ENCODE measurements around the gene PPIE.
A peak's percentile ranks its signal among the peaks of the same experiment; 100 is the strongest.

PPIE gene

GRCh38 chr1:39696448-39696847 is 42.2 kb upstream of the PPIE start:
- Histone ChIP-seq H3K4me3 (ENCODE audit: low read length) (no peak overlapping the region), H3K79me2 (ENCODE audit: low read length) (no peaks in the 10 kb centered on the region), H3K27me3 (replicated peaks; ENCODE audit: insufficient read depth, low read length) (no peaks in the 10 kb centered on the region), H3K4me2 (ENCODE audit: low read depth, low read length) (no peak overlapping the region), H3K9ac (ENCODE audit: low read length) (no peak overlapping the region), H3K9me3 (replicated peaks; ENCODE audit: insufficient read depth, low read length) (no peaks in the 10 kb centered on the region), H3K36me3 (replicated peaks; ENCODE audit: insufficient read depth, low read length) (no peaks in the 10 kb centered on the region), H3K27ac (ENCODE audit: low read length) (no peak overlapping the region), H2AFZ (ENCODE audit: low read length) (no peak overlapping the region), H3K9me2 (replicated peaks; ENCODE audit: insufficient read depth, low read length) (no peaks in the 10 kb centered on the region), H3F3A (ENCODE audit: insufficient read depth, low read length) (no peaks in the 10 kb centered on the region), H4K20me1 (ENCODE audit: insufficient read depth, low read length) (no peaks in the 10 kb centered on the region), H3K4me1 (ENCODE audit: low read length) (peaks cover 13% of the 10 kb centered on the region)
- DNase-seq = no peak
- TF ChIP-seq EZH2phosphoT487 (IDR thresholded peaks at IDR 0.05; ENCODE audit: low read length) (no peak), EZH2 (optimal IDR thresholded peaks at IDR 0.05; ENCODE audit: low read depth, low read length) (no peak), CTCF (IDR thresholded peaks at IDR 0.05; ENCODE audit: low read length) (no peak)

- H3K9me3 ChIP-seq (replicated peaks; ENCODE audit: insufficient read depth, low read length) = no peaks in the 10 kb centered on the region
- H3K4me1 ChIP-seq (ENCODE audit: low read length) = peaks cover 10% of the 10 kb centered on the region
- no peak overlapping the region for H2AFZ ChIP-seq (ENCODE audit: low read length)
- no peaks in the 10 kb centered on the region for H3K27me3 ChIP-seq (replicated peaks; ENCODE audit: insufficient read depth, low read length)
- no peak overlapping the region for H3K4me3 ChIP-seq (ENCODE audit: low read length)
- H3K79me2 ChIP-seq (ENCODE audit: low read length) = no peaks in the 10 kb centered on the region
- DNase-seq = no peak
- no peak overlapping the region for H3K4me2 ChIP-seq (ENCODE audit: low read depth, low read length)
- no peak overlapping the region for H3K27ac ChIP-seq (ENCODE audit: low read length)
- no peak for TF ChIP-seq EZH2phosphoT487 (IDR thresholded peaks at IDR 0.05; ENCODE audit: low read length)
- no peak for TF ChIP-seq CTCF (IDR thresholded peaks at IDR 0.05; ENCODE audit: low read length)
- no peak for TF ChIP-seq EZH2 (optimal IDR thresholded peaks at IDR 0.05; ENCODE audit: low read depth, low read length)
- H3F3A ChIP-seq (ENCODE audit: insufficient read depth, low read length) = no peaks in the 10 kb centered on the region
- H3K9ac ChIP-seq (ENCODE audit: low read length) = no peak overlapping the region
- no peaks in the 10 kb centered on the region for H4K20me1 ChIP-seq (ENCODE audit: insufficient read depth, low read length)
- no peaks in the 10 kb centered on the region for H3K36me3 ChIP-seq (replicated peaks; ENCODE audit: insufficient read depth, low read length)
- no peaks in the 10 kb centered on the region for H3K9me2 ChIP-seq (replicated peaks; ENCODE audit: insufficient read depth, low read length)
Measured at GRCh38 chr1:39698568-39698967, 40.1 kb upstream of the PPIE start.

GRCh38 chr1:39699419-39699818 is 39.3 kb upstream of the PPIE start:
- Histone ChIP-seq H3K4me3 (ENCODE audit: low read length) (no peak overlapping the region), H3F3A (ENCODE audit: insufficient read depth, low read length) (no peaks in the 10 kb centered on the region), H2AFZ (ENCODE audit: low read length) (no peak overlapping the region), H3K27me3 (replicated peaks; ENCODE audit: insufficient read depth, low read length) (no peaks in the 10 kb centered on the region), H3K27ac (ENCODE audit: low read length) (no peak overlapping the region), H3K4me1 (ENCODE audit: low read length) (peaks cover 10% of the 10 kb centered on the region), H4K20me1 (ENCODE audit: insufficient read depth, low read length) (no peaks in the 10 kb centered on the region), H3K79me2 (ENCODE audit: low read length) (no peaks in the 10 kb centered on the region), H3K4me2 (ENCODE audit: low read depth, low read length) (no peak overlapping the region), H3K9me3 (replicated peaks; ENCODE audit: insufficient read depth, low read length) (no peaks in the 10 kb centered on the region), H3K9me2 (replicated peaks; ENCODE audit: insufficient read depth, low read length) (no peaks in the 10 kb centered on the region), H3K9ac (ENCODE audit: low read length) (no peak overlapping the region), H3K36me3 (replicated peaks; ENCODE audit: insufficient read depth, low read length) (no peaks in the 10 kb centered on the region)
- TF ChIP-seq EZH2phosphoT487 (IDR thresholded peaks at IDR 0.05; ENCODE audit: low read length) = no peak
- peak; percentile 10; the same call in 1 of the 2 replicates for TF ChIP-seq CTCF (IDR thresholded peaks at IDR 0.05; ENCODE audit: low read length)
- no peak for DNase-seq

Measured in MM.1S (cell line).